Activated T-cell treated with anti-CD3 and anti-CD28 coated beads for 1 hour (primary cell): Measurements from ENCODE around the gene GFPT2.
"Not testable (repeated sequence)": the region's sequence is repeated elsewhere in the genome, so short reads cannot be mapped to it uniquely, and the experiment has no call there.

Experiments used
- DNase-seq: peaks from one replicate; pipeline ENCODE4 v3.0.0-alpha.2; 2020; ENCODE audit warnings: low read depth

The GFPT2 gene

GRCh38 chr5:180304016-180304292, 49.2 kb downstream of the GFPT2 start:
- DNase-seq, result no peak

DNA sequence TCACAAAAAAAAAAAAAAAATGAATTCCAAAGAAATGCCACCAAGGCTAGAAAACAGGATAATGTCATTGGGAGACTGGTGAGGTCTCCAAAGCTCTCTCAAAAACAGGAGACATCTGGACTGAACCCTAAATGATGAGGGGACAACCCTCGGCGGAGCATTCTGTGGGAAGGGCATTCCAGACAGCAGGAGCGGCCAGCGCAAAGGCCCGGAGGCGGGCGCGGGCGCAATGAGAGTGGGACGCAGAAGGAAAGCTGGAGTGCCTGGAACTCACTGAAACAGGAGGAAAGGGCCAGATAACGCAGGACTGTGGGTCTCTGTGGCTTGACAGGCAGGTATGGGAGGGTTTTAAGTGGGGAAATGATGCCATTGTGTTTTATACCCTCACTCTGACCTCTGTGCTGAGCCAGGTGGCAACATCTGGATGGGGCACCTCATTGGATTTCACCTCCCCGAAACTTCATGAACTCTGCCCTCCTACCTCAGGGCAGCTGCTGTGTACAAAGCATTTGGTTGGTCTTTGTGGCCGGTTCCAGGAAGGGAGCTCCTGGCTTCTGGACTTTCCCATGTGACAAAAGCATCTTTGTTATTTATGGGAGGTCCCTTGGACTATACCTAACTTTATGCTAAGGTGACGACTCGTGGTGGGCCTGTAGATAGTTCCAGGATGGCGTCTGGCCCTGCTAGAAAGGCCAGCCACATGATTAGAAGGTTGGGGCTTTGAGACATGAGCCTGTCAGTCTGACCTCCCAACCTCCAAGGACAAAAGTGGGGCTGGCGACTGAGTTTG, 49.7 kb downstream of the GFPT2 start:
- DNase-seq, result no peak

DNA sequence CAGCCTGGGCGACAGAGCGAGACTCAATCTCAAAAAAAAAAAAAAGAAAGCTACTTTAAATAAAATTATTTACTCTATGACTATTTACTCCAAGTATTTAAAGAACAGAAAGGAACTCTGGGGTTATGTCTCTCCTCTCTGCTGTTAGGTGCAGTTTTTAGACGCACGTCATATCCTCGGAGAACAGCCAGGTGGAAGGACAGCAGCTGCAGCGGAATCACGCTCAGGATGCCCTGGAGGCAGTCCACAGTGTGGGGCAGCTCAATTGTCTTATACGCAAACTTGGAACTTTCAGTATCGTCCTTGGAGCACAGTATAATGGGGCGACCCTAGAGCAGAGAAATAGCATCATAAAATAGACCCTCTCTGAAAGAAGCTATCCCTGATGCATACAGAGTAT, 50.9 kb downstream of the GFPT2 start:
- DNase-seq, result no peak

DNA sequence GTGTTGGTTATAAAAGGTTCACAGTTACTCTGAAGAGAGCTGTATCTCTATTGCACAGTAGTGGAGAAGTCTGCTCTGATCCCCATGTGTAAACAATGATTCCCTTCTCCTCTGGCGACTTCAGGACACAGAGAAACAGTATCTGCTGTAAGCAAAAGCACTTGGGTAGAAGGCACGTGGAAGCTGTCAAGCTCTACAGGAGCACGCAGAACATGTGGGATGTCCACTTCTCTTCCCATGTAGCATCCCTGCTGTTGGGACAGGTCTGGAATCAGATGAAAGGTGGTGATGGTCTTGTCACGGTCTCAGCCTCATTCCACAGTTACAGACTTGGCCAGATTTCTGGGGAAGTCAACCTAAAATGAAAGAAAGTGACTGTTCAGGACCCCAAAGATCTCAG, 51.9 kb downstream of the GFPT2 start:
- DNase-seq, result no peak

GRCh38 chr5:180299526-180299925, 53.6 kb downstream of the GFPT2 start:
- no peak for DNase-seq

DNA sequence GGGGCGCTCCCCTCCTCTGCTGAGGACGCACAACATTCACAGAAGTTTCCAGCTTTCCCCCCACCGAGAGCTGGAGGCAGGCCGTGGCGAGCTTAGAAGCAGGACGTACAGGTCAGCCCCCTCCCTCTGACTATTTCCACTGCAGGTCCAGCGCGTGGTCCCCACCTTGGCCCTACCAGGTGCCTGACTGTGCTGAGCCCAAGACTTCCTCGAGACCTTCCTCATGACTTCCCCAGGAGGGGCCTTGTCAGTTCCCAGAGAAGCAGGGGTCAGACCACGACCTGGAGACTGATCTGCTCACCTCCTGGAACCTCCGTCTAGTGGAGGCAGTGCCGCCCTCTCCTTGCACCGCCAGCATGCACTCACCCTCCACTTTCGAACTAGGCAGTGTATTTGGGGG, 54.1 kb downstream of the GFPT2 start:
- not testable (repeated sequence) for DNase-seq

DNA sequence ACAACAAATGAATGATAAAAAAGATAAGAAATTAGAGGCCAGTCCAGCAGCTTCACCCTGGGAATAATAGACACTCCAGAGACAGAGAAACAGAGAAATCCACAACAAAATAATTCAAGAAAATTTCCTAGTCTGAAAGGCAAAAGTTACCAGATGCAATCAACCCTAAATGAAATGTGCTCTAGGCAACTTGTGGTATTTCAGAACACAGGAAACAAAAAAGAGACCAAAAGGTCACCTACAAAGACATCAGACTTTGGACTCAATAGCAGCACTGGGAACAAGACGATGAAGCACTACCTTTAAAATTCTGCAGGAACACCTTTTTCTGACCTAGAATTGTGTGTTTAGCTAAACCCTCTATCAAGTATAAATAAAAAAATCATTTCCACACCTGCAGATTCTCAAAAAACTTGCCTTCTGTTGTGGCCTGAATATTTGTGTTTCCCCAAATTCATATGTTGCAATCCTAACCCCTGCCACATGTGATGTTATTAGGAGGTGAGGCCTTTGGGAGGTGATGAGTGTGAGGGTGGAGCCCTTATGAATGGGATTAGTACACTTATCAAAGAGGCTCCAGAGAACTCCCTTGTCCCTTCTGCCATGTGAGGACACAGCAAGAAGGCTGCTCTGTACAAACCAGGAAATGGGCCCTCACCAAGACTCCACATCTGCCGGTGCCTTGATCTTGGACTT, 55.4 kb downstream of the GFPT2 start:
- no peak for DNase-seq

DNA sequence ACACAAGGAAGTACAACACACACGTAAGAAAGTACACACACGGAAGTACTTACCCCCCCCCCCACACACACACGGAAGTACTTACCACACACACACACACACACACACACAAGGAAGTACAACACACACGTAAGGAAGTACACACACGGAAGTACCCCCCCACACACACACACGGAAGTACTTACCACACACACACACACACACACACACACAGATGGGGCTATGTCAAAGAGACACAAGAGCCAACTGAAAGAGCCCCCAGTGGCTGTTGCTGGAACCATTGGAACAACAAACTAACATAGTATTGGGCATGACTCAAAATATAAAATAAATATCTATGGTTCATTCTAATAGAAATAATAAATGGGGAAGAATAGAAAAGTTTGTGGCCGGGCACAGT, 56.4 kb downstream of the GFPT2 start:
- no peak for DNase-seq

- no peak for DNase-seq
Observed at GRCh38 chr5:180294913-180295555, 58.1 kb downstream of the GFPT2 start.

- no peak for DNase-seq
Observed at GRCh38 chr5:180294411-180294810, 58.7 kb downstream of the GFPT2 start.

DNA sequence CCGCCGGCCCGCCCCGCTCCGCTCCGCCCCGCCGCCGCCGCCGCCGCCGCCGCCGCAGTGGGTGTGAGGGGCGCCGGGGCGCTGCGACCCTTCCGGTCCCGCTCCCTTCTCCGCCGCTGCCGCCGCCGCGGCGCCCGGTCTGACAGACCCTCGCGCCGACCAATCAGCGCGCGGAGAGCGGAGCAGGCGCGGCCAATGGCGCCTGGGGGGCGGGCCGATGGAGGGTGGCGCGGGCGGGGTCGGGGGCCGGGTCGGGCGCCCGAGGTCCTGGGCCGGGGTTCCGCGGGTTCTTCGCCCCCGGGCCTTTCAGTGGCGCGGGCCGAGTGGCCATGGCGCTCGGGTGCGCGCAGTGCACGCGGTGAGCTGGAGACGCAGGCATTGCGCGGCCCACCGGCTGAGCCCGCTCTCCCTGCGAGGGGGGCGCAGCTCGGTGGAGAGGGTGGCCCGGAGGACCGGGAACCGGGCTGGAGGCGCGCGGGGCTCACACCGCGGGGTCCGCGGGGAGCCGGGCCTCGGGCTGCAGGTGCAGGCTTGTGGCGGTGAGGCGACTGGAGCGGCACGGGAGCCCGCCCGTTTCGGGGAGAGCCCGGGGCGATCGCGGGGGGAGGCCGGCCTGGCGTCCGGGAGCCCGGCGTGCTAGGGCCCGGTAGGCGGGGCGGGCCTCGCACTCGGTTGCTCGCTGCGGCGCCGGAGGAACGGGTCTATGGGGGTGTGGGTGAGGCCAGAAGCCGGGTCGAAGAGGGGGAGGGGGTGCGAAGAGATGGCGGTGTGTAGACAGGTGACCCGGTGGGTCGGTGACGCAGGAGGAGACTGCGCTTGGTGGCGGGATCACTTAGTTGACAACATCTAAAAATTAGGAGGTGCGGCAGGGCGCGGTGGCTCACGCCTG, 60.9 kb downstream of the GFPT2 start, which contains the start of gene MAPK9:
TSS of gene MAPK9 (minus strand) at position 141 of the 889 bp plus-strand sequence. CDS start 11,522 bp downstream, outside the sequence.
- DNase-seq, result peak; percentile 80

DNA sequence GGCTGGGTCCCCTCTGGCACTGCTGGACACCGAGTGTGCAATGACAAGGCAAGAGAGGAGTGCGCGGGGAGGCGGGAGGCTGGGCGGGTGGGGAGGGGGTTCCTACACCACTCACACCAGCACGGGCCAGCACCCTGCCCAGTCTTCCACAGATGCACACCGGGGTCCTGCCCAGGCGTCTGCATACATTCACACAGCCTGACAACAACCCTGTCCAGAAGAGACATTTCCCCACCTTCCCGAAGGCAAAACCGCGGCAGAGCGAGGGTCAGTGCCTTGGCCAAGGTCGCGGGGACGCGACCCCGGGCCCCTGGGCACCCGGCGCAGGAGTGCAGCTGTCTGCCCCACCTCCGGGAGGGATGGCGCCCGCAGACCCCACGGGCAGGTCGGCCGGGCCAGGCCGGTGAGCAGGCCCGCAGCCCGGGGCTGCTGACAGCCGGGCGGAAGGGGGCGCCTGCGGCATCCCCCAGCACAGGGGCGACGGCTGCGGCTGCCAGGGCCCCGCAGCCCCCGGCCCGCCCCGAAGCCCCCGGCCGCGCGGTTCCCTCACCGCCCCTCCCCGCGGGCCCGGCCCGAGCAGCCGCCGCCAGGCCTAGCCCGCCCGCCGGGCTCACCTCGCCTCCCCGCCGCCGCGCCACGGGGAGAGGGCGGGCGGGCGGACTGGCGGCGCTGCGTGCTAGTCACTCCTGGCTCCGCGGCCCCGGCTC, 61.7 kb downstream of the GFPT2 start:
- DNase-seq, result peak; percentile 9

DNA sequence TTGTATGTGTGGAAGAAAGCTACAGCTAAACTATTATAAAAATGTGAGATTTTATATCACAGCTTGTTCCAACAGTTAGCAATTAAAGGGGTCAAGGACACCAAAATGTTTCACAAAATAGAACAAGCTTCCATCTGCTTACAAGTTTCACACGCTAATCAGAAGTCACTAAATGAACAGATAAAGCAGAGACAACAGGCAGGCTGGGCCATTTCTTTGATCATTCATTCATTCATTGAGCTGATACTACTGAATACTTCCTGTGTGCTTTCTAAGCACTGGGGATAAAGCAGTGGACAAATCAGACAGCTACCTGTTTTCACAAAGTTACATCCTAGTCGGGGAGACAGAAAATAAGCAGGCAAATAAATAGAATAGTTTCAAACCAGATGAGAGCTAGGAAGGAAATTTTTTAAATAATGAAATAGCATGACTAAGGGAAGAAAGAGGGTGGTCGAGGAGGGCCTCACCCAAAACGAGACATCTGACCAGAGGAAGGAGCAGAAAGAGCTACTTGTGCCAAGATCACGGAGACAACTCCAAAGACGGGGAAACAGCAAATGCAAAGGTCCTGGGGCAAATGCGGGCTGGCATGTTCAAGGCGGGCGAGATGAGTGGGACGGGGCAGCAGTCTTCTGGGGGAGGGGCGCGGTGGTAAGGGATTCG, 62.4 kb downstream of the GFPT2 start:
- no peak for DNase-seq

DNA sequence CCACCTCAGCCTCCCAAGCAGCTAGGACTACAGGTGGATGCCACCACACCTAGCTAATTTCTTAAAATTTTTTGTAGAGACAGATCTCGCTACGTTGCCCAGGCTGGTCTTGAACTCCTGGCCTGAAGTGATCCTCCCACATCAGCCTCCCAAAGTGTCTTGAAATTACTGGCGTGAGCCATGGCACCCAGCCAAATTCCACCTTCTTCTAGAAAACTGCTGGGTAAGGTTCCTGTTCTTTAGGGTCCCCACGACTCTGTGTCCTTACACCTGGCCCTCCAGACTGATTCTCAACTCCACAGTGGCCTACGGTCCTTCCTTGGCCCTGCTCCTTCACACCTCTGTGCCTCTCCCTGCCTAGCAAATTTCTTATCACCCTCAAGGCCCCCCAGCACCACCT, 63.2 kb downstream of the GFPT2 start:
- no peak for DNase-seq

GRCh38 chr5:180289433-180289832, 63.7 kb downstream of the GFPT2 start:
- DNase-seq, result no peak

DNA sequence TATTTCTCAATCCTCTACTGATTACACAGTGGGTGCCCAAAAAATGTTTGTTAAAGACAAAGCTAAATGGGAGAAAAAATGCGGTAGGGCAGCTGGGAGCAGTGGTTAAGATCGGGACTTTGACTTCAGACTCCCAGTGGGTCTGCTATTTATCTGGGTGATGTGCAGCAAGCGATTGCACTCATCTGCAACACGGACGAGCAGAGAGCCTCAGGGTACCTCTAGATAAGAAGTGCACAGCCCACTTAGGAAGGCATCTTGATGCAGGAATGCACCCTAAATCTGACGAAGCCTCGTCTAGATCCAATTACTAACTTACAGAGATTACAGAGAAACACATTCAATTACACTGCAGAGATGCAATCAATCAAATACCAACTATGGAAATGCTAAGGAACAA, 65.3 kb downstream of the GFPT2 start:
- no peak for DNase-seq

- no peak for DNase-seq
Observed at GRCh38 chr5:180287404-180287803, 65.7 kb downstream of the GFPT2 start.

- no peak for DNase-seq
Observed at GRCh38 chr5:180284149-180284548, 69.0 kb downstream of the GFPT2 start.

- no peak for DNase-seq
Observed at GRCh38 chr5:180283026-180283615, 70.0 kb downstream of the GFPT2 start.

GRCh38 chr5:180282281-180282680, 70.9 kb downstream of the GFPT2 start:
- DNase-seq, result no peak

GRCh38 chr5:180281706-180282105, 71.4 kb downstream of the GFPT2 start:
- DNase-seq, result no peak
